IPS DF 19.7 (cell line): ENCODE data around the gene PVR.
"Not testable (repeated sequence)": the region's sequence is repeated elsewhere in the genome, so short reads cannot be mapped to it uniquely, and the experiment has no call there.

Source experiments
- DNase-seq: peaks from one replicate; pipeline ENCODE4 v3.0.0-alpha.2; 2013; ENCODE audit warnings: low read depth, low spot score

PVR gene, protein sequence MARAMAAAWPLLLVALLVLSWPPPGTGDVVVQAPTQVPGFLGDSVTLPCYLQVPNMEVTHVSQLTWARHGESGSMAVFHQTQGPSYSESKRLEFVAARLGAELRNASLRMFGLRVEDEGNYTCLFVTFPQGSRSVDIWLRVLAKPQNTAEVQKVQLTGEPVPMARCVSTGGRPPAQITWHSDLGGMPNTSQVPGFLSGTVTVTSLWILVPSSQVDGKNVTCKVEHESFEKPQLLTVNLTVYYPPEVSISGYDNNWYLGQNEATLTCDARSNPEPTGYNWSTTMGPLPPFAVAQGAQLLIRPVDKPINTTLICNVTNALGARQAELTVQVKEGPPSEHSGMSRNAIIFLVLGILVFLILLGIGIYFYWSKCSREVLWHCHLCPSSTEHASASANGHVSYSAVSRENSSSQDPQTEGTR

DNA sequence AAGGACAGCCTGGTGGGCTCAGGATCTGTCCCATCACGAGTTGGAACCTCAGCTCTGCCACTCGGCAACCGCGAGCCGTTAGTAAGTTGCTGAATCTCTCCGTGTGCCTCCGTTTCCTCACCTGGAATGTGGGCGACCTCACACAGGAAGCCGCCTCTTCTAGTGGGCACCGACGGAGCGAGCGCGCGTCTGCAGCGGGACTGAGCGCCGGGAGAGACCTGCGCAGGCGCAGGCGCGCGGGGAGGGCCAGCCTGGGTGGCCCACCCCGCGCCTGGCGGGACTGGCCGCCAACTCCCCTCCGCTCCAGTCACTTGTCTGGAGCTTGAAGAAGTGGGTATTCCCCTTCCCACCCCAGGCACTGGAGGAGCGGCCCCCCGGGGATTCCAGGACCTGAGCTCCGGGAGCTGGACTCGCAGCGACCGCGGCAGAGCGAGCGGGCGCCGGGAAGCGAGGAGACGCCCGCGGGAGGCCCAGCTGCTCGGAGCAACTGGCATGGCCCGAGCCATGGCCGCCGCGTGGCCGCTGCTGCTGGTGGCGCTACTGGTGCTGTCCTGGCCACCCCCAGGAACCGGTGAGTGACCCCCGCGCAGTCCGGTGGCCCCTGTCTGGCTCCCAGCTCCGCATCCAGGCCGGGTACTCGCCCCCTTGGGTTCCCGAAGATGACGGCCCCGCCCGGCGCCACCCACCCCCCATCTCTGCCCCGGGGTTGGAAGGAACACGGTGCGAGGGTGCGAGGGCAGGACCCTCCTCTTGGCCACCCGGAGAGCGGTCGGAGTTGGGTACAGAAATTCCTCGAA, at the start of gene PVR:
TSS of gene PVR (plus strand) at position 306 of the 797 bp plus-strand sequence. CDS start at position 493, 187 bp downstream.
- DNase-seq, result no peak

DNA sequence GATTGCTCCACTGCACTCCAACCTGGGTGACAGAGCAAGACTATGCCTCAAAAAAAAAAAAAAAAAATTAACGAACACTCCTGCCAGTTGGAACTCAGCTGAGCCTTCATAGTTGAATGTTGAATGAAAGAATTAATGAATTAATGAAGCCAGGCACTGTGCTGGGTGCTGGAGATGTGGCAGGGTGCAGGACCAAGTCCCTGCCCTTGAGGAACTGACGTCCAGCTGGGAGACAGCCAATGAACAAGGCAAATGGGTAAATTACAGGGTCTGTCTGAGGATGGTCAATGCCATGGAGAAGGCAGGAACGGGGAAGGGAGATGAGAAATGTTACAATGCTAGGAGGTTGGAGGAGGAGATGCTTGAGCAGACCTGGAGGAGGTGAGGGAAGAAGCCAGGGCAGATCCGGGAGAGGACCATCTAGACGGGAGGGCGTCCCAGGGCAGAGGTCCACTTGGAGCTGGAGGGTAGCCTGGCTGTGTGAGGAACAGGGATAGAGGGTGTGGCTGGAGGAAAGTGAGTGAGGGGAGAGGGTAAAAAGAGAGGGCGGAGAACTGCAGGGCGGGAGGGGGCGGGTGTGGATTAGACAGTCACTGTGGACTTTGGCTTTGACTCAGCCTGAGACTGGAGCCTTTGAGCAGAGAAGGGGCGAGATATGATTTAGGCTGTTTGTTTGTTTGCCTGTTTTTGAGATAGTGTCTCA, 47.1 kb upstream of the PVR start:
- no peak for DNase-seq

DNA sequence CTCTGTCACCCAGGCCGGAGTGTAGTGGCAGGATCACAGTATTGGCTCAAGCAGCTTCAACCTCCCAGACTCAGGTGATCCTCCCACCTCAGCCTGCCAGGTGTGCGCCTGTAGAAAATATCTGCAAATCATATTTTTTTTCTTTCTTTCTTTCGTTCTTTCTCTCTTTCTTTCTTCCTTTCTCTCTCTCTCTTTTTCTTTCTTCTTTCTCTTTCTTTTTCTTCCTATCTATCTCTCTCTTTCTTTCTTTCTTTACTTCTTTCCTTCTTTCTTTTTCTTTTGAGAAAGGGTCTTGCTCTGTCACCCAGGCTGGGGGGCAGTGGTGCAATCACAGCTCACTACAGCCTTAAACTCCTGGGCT, 46.6 kb upstream of the PVR start:
- DNase-seq, result no peak

DNA sequence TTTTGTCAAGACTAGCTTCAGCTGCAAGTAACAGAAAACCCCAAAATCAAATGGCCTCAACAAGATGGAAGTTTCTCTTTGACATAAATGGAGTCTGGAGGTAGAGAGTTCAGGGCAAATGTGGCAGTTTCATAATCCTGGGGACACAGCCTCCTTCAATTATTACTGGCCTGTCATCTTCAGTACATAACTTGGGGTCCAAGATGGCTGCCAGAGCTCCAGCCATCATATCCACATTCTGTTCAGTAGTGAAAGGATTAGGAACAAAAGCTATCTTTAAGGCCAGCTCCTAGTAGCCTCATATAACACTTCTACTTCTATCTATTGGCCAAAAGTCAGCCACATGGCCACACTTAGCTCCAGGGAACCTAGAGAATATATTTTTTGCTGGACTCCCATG, 45.4 kb upstream of the PVR start:
- DNase-seq, result no peak

DNA sequence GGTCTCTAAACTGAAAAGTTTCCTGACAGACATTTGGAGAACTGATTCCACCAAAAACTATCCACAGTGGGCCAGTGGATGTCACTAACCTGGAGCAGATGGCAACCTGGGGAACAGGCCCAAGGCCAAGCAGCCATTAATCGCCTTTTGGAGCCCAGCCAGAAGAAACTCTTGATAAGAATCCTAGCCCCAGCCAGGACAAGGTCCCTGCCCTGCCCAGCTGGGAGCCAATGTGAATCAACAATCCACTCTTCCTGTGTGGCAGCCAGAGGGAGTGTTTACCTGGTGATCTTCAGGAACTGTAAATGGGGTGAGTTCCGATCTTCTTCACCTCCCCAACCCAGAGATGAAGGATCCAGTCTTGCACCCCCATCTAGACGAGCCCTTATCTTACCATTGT, 44.8 kb upstream of the PVR start:
- DNase-seq, result no peak

DNA sequence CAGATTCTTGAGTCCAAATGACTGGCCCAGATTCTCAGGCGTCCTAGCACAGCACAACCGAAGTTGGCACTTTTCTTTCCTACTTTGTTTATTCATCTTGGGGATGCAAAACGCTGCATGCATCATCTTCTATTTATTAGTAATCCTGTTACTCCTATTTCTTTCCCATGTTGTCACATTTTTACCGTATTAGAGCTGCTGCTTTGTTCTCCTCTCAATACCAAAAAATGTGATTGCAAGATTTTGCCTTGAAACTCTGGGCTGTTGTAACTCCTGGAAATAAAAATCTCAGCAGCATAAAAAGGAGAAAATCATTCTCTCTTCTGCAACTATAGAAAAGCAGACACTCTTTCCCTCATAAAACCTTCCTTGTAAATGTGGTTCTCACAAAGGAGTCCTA, 43.2 kb upstream of the PVR start:
- no peak for DNase-seq

DNA sequence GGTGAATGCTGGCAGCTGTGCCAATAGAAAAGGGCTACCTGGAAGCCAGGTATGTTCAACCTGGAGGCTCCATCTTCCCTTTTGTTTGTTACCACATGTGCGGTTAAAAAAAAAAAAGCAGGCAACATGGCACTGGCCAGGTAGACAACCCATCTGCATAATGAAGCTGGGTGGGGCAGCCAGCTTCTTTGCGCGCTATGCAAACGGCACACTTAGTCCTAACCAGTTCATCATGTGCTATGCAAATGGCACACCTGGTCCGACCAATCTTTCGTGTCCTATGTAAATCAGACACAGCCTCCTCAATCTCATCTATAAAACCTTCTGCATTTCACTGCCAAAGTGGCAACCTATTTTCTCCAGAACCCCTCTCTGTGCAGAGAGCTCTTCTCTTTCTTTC, 41.6 kb upstream of the PVR start:
- DNase-seq, result no peak

DNA sequence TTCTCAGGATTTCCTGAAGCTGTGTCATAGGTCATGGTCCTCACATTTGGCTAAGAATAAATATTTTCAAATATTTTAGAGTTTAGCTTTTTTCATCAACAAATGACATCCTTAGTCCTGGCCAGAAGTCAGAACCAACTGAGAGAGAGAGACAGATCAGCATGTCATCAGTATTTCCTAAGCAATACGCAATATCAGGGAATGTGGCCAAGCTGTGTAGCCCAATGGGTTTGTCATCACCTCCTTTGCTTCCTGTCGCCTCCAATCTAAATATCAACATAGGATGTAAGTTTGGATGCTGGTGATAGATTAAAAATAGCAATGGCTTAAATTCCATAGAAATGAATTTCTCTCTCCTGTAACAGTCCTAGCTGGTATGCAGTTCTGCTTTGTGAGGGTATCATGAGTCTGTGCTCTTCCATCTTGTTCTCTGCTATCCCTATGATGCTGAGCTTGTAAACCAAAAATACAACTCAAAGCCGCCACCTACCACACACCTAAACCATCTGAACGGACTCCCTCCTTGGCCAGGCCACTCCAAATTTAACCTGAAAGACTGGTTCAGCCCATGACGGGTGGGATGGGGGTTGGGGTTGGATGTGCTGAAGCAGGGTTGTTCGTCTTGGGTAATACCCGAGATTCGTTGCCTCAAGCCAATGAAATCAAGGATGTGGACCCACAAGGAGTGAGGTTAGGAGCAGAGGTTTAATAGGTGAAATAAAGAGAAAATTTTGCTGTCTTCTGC, 40.3 kb upstream of the PVR start:
- no peak for DNase-seq

DNA sequence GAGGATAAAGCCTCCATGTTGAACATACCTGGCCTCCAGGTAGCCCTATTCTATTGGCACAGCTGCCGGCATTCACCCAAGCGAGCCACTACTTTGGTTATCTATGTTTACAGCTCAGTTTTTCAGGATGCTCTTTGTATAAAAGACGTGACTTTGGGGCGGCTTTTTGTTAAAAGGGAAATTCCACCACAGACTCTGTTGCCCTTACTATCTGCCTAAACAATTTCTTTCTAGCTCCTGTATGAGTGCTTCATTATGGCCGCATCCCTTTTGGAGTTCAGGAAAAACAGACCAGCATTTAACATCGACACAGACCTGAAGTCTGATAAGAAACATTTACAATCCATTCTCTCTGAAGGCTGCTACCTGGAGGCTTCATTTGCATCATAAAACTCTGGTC, 39.5 kb upstream of the PVR start:
- no peak for DNase-seq

DNA sequence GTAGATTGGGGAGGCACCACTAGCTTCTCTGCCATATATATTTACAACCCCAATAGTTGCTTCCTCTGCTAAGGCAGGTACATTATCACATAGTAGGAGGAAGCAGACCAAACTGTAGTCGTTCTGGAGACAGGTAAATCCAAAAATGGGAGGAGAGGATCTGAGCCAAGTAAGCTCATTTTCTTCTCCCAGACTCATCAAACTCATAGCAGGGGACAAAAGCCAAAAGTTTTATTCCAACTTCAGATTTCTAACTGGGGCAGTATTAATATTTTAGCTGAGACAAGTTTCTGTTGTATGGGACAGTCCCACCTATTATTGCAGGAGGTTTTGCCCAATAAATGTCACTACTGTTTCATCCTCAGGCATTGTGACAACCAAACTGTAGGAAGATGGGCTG, 38.2 kb upstream of the PVR start:
- no peak for DNase-seq

DNA sequence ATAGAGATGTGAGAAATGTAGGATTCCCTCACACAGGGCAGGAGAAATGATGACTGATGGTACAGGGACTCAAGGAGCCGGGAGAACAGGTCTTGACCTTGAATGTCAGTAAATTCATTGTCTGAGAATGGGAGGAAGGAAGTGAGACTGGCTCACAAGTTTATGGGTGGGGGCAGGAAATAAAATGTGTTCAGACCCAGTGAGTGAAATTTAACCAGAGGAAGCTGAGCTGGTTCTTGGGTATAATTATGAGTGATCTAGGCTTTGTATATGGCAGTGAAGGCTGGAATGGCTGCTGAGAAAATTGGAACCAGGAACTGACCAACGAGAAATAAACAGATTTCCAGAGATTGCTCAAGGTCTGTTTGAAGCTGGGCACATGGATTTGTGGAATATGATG, 36.7 kb upstream of the PVR start:
- DNase-seq, result no peak

DNA sequence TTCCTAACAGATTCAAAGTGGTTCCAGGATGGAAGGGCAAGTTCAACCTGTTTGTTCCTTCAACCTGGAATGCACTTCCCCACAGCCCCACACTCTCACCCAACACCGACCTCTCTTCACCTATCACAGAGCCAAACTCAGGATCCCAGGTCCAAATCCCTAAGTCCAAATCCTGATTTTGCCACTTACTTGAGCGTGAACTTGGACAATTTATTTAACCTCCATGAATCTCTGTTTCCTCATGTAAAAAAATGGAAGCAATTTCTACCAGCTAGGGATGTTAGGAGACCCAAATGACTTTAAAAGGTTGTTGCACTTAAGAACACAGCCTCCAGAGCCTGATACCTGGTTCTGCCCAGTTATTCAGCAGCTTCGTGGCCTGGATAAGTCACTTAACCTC, 35.8 kb upstream of the PVR start:
- DNase-seq, result no peak

DNA sequence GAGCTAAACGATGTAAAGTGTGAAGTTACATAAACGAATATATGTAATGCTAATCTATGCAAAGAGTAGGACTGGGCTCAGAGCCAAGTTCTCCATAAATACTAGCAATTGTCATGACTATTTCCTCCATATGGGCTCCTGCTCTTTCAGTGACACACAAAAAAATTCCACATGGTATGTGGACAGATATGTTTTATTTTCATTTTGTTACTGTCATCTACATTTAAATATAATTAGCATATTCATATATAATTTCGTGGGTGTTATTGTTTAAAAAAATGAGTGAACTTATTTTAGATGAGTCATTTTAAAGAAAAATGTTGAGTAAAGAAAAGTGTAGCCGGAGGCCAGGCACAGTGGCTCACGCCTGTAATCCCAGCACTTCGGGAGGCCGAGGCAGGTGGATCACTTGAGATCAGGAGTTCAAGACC, 35.3 kb upstream of the PVR start:
- DNase-seq, result no peak

DNA sequence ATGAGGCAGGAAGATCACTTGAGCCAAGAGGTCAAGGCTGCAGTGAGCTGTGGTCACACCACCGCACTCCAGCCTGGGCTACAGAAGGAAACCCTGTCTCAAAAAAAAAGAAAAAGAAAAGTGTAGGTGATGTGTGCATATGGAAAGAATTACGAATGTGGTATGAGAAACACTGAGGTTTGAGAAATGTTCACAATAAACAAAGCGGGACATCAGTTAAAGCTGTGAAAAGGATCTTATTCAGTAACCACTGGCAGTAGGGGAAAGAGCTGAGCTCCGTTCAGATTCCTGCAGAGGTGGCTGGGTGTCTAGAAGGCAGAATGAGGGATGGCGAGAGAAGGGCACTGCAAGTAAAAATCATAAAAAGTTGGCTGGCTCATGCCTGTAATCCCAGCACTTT, 34.5 kb upstream of the PVR start:
- DNase-seq, result no peak

DNA sequence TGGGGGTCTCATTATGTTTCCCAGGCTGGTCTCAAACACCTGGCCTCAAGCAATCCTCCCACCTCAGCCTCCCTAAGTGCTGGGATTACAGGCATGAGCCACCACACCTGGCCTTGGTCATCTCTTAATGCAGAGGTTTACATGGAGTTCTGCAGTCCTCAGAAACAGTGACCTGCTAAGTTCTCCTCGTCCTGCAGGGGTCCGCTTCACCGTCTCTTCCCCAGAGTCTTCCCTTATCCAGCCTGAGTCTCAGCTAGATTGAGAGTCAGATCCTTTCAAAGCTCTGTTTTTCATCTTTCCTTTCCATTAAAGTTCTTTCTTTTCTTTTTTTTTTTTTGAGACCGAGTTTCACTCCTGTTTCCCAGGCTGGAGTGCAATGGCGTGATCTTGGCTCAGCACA, 33.2 kb upstream of the PVR start:
- DNase-seq, result not testable (repeated sequence)

DNA sequence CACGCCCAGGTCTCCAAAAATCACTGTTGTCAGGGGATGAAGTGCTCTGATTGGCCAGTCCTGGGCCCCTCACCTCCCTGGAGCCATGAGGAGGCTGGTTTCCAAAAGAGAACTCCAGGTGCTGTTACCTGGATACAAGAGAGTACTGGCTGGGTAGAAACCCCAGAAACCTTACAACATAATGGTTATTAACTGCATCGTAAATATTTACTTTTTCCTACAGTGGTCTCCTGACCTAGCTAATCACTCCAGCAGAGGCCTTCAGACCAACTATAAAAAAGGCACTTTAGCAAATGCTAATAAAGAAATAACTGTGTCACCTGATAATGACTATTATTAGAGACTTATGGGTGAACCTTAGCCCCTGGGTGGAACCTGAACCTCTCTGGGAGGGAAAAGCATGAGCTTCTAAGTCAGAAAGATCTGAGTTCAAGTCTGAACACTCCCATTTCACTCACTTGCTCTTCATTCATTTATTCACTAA, 31.9 kb upstream of the PVR start:
- no peak for DNase-seq

DNA sequence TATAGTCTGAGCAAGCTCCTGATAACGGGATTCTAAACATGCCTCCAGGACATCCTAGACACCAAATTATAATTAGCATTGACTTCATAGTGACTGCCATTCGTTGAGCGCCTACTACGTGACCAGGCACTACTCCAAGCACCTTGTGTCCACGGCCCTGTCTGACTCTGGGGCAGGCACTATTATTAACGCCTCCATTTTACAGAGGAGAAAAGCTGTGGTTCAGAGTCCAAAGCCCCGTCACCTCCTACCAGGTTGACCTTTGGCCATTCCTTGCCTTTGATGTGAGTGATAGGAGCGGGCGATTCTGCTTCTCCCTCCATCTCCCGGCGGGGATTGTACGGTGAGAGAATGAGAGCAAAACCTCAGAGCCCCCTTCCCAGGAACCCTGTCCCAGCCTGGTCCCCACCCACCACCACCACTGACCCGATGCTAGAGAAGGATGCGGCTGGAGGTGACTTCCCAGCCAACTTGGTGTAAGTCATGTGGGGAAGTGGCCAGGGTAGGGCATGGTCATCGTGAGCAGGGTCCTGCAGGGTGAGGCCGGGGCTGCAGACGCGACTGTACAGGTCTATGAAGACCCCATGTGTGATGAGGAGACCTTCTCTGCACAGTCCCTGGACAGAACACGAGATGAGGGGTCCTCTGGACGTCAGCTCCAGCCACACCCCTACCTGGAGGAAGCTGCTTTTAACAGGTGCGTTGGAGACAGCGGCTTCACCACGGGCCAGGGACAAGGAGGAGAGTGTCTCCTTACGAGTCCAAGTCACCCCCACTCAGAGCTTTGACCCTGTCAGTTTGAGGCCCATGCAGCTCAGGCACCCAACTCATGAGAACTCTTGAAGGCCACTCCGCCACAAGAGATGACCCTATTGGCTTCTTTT, 30.2 kb upstream of the PVR start, which contains the start of gene IGSF23:
TSS of gene IGSF23 (plus strand) at position 269 of the 884 bp plus-strand sequence. CDS start at position 352, 83 bp downstream.
- DNase-seq, result no peak

DNA sequence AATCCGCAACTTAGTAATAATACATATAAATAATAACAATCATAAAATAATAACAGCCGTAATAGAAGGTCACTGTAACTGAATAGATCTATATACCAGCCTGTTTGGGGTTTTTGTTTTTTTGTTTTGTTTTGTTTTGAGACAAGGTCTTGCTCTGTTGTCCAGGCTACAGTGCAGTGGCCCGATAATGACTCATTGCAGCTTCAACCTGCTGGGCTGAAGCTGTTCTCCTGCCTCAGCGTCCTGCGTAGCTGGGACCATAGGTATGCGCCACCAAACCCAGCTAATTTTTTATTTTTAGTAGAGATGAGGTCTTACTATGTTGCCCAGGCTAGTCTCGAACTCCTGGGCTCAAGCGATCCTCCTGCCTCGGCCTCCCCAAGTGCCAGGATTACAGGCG, 29.4 kb upstream of the PVR start:
- DNase-seq, result no peak

DNA sequence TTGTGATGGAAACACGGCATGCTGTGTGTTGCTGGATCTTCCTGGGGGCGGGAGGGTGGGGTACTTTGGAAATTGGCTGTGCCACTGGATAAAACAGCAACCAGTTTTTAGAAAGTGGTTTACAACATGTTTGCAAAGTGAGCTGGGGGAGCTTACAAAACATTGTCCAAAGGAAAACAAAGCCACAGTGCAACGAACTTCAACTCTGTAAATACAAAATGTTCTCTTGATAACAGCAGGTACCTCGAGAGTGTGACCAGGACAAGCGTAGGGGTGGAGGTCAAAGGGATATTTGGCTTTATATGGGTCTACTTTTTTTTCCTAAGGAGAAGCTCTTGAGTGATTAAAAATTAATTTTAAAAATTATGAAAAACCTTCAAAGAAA, 27.9 kb upstream of the PVR start:
- no peak for DNase-seq

DNA sequence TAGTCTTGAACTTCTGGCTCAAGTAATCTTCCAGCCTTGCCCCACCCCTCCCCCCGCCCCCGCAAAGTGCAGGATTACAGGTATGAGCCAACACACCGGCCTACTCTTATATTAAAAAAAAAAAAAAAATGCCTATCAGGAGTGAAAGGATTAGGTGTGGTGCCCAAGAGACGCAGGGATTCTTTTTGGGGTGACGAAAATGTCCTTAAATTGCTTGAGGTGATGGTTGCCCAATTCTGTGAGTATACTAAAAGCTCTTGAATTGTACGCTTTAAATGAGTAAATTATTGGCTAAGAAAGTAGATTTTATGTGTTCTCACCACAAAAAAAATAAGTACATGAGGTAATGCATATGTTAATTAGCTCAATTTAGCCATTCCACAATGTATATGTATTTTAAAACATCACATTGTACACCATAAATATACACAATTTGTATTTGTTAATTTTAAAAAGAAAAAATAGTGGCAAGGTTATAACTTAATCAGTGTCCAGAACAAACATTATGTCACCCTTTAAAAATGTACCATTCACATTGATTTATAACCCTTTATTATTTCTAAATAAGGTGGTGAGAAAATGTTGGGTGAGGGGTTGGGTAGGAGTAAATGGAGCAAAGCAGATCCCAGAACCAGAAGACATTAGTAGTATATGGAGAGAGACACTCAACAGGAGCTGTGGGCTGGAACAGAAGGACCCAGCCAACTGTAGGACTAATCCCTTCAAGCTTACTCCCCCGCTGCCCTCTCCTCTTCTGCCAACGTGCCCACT, 26.4 kb upstream of the PVR start:
- DNase-seq, result no peak
